Measurements from ENCODE around the gene C1QBP.
"Not testable (repeated sequence)": the region's sequence is repeated elsewhere in the genome, so short reads cannot be mapped to it uniquely, and the experiment has no call there.

C1QBP gene

DNA sequence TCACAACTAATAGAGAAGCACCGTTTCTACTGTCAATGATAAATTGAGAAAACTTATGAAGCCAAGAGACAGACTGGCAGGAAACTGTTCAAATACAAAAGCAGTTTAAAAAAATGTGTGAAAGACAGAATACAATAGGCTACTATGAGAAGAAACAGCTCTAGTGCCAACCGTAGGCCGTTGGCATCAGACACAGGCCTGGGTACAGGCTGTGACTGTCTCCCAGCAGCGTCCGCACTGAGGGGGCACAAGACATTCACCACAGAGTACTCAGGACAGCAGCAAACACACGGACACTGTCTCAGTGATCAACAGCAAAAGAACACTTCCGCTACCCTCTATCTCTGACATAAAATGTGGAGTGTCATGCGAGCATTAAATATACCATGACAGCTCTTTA, 7.8 kb upstream of the C1QBP start:
- DNase-seq: no peak
- no peak overlapping the region for H3K27ac Mint-ChIP-seq
- H3K4me1 Mint-ChIP-seq (ENCODE audit: low read depth): no peaks in the 10 kb centered on the region
- no peak overlapping the region for H3K4me3 Mint-ChIP-seq
- H3K36me3 Mint-ChIP-seq (ENCODE audit: low read depth): peaks cover 95% of the 10 kb centered on the region
- no peaks in the 10 kb centered on the region for H3K27me3 Mint-ChIP-seq
- no peaks in the 10 kb centered on the region for H3K9me3 Mint-ChIP-seq

DNA sequence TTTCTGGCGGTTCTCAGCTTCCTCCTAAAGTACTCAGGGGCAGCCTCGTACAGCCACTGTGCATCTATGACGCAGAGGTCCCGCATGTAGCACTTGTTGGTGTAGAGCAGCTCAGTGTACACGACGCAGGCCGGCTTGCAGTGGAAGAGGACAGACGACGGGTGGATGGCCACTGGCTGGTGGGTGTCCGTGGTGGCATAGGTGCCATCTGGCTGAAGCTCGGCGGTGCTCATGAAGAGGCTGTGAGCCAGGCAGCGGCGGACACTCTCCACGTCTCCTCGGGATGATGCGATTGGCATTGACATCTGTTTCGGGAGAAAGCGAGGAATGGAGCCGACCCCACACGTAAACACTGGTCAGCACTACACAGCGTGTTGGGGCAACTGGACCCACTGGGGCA, 5.3 kb upstream of the C1QBP start:
- H3K27me3 Mint-ChIP-seq: no peaks in the 10 kb centered on the region
- DNase-seq: no peak
- H3K9me3 Mint-ChIP-seq: no peaks in the 10 kb centered on the region
- peaks cover 91% of the 10 kb centered on the region for H3K36me3 Mint-ChIP-seq (ENCODE audit: low read depth)
- H3K4me1 Mint-ChIP-seq (ENCODE audit: low read depth): peaks cover 12% of the 10 kb centered on the region
- no peak overlapping the region for H3K27ac Mint-ChIP-seq
- no peak overlapping the region for H3K4me3 Mint-ChIP-seq

GRCh38 chr17:5443728-5444127, 4.8 kb upstream of the C1QBP start:
- no peak for DNase-seq
- Mint-ChIP-seq H3K9me3 (no peaks in the 10 kb centered on the region), H3K27ac (no peak overlapping the region), H3K4me3 (no peak overlapping the region), H3K27me3 (no peaks in the 10 kb centered on the region), H3K36me3 (ENCODE audit: low read depth) (peaks cover 87% of the 10 kb centered on the region), H3K4me1 (ENCODE audit: low read depth) (peaks cover 14% of the 10 kb centered on the region)

DNA sequence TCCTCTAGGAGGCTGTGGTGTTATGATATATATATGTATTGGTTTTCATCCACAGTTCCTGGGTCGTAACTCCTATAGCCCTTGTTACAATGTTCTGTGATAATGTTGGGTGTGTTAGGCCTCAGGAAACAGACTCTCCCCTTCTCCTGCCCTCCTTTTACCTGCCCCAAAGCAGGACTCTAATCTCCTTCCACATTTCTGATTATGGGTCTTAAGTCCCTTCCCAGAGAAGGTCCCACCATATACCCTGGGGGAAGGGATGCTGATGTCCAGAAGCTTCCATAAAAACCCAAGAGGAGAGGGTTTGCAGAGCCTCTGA, 450 bp upstream of the C1QBP start:
- Mint-ChIP-seq H3K27me3 (no peaks in the 10 kb centered on the region), H3K36me3 (ENCODE audit: low read depth) (peaks cover 87% of the 10 kb centered on the region), H3K4me1 (ENCODE audit: low read depth) (peaks cover 41% of the 10 kb centered on the region), H3K9me3 (no peaks in the 10 kb centered on the region), H3K4me3 (peak overlapping the region; percentile 95), H3K27ac (peak overlapping the region; percentile 94)
- DNase-seq: no peak

DNA sequence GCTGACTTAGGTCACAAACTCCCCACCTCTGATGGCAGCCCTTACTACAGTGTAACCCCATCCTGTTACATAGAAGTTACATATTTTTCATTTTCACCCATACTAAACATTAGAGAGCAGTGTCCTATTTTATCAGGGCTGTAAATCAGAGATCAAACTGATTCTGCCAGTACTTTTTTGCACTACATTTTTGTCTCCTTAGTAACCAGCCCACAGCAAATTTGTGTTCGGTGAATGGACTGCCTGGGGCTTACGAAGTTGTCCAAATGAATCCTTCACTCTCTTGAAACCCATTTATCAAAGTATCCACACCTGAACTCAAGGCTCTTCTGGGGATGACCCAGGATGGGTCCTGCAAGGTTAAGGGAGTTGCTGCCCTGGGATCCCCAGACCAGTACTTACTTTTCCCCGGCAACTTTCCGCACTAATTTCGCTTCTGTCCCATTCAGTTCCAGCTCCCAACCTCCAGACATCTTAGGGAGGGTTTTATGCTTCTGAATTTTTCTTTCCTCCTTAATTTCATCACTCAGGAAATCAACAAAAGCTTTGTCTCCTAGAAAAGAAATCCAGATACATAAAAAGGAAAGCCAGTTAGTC, 1.1 kb downstream of the C1QBP start:
- DNase-seq: no peak
- Mint-ChIP-seq H3K36me3 (ENCODE audit: low read depth) (peaks cover 88% of the 10 kb centered on the region), H3K9me3 (no peaks in the 10 kb centered on the region), H3K27ac (peak overlapping the region; percentile 94), H3K27me3 (no peaks in the 10 kb centered on the region), H3K4me3 (peak overlapping the region; percentile 95), H3K4me1 (ENCODE audit: low read depth) (peaks cover 46% of the 10 kb centered on the region)

GRCh38 chr17:5435781-5436315, 3.1 kb downstream of the C1QBP start:
- peak overlapping the region; percentile 95 for H3K4me3 Mint-ChIP-seq
- not testable (repeated sequence) for DNase-seq, H3K9me3 Mint-ChIP-seq, H3K27me3 Mint-ChIP-seq
- peaks cover 52% of the 10 kb centered on the region for H3K4me1 Mint-ChIP-seq (ENCODE audit: low read depth)
- peaks cover 88% of the 10 kb centered on the region for H3K36me3 Mint-ChIP-seq (ENCODE audit: low read depth)
- H3K27ac Mint-ChIP-seq: peak overlapping the region; percentile 94

- Mint-ChIP-seq H3K4me3 (peak overlapping the region; percentile 49), H3K27ac (peak overlapping the region; percentile 90), H3K36me3 (ENCODE audit: low read depth) (peaks cover 90% of the 10 kb centered on the region), H3K4me1 (ENCODE audit: low read depth) (peaks cover 53% of the 10 kb centered on the region), H3K9me3 (no peaks in the 10 kb centered on the region), H3K27me3 (no peaks in the 10 kb centered on the region)
- no peak for DNase-seq
Observed at GRCh38 chr17:5434984-5435383, 4.0 kb downstream of the C1QBP start.

DNA sequence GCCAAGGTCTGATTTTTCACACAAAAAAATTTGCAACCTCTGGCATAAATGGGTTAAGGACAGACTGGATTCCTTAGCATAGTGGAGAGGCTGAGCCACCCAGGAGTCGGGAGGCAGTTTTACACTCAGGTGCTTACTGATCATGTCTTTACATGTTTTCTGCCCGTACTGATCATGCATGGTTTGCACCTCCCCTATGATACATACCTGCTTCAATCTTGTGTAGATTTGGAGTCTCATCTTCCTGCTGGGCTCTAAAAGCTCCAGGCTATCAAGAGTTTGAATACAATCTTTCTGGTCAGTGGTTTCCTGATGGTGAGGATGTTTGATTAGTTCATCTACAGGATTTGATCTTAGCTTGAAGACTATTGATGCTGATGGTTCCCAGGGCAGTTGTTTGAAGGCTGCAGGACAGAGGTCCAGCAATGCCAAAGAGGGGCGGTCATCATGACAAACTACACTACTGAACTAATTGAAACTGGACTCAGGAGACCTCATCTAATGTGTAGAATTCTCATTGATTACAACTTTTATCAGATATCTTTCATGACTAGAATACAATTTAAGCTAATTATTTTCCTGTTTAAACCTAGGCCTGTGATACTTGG, 6.9 kb downstream of the C1QBP start:
- Mint-ChIP-seq H3K36me3 (ENCODE audit: low read depth) (peaks cover 97% of the 10 kb centered on the region), H3K9me3 (no peaks in the 10 kb centered on the region), H3K27me3 (no peaks in the 10 kb centered on the region), H3K4me3 (no peak overlapping the region), H3K4me1 (ENCODE audit: low read depth) (peaks cover 34% of the 10 kb centered on the region), H3K27ac (peak overlapping the region; percentile 60)
- DNase-seq: no peak

DNA sequence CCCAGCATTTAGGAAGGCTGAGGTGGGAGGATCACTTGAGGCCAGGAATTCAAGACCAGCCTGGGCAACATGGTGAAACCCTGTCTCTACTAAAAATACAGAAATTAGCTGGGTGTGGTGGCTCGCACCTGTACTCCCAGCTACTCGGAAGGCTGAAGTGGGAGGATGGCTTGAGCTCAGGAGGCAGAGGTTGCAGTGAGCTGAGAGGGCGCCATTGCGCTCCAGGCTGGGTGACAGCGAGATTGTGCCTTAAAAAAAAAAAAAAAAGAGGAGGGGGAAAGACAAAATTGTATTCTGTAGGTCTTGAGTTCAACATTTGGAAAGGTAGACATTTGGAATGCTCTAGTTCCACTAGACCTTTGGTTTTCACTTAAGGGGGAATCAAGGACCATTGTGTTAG, 7.7 kb downstream of the C1QBP start:
- peak overlapping the region; percentile 60 for H3K27ac Mint-ChIP-seq
- H3K4me3 Mint-ChIP-seq, H3K9me3 Mint-ChIP-seq, H3K27me3 Mint-ChIP-seq, DNase-seq: not testable (repeated sequence)
- H3K36me3 Mint-ChIP-seq (ENCODE audit: low read depth): peaks cover 94% of the 10 kb centered on the region
- peaks cover 26% of the 10 kb centered on the region for H3K4me1 Mint-ChIP-seq (ENCODE audit: low read depth)

DNA sequence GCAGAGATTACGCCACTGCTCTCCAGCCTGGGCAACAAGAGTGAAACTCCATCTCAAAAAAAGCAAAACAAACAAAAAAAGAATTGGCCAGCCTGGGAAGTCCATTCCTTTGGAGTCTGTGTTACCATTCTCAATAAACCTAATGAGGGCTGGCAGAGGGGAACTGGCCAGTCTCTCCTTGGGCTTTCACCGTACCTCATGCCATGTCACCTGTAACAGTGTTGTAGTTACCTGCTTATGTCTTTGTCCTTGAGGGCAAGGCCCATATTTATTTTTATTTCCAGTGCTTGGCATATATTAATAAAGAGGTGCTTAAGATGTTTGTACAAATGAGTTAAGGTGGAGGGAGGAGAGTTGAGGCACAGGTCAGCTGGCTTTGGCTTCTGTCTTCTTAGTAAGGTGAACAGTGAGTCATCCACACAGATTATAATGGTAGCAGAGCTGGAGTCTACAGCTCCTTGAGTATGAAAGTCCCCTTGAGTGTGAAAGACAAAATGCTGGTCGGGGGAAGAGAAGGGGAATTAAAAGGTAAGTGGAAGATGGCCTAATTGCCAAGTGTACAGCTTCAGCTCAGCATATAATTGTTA, 8.4 kb downstream of the C1QBP start:
- no peak overlapping the region for H3K4me3 Mint-ChIP-seq
- no peaks in the 10 kb centered on the region for H3K27me3 Mint-ChIP-seq
- H3K4me1 Mint-ChIP-seq (ENCODE audit: low read depth): peaks cover 23% of the 10 kb centered on the region
- peaks cover 95% of the 10 kb centered on the region for H3K36me3 Mint-ChIP-seq (ENCODE audit: low read depth)
- DNase-seq: no peak
- no peaks in the 10 kb centered on the region for H3K9me3 Mint-ChIP-seq
- H3K27ac Mint-ChIP-seq: peak overlapping the region; percentile 60

DNA sequence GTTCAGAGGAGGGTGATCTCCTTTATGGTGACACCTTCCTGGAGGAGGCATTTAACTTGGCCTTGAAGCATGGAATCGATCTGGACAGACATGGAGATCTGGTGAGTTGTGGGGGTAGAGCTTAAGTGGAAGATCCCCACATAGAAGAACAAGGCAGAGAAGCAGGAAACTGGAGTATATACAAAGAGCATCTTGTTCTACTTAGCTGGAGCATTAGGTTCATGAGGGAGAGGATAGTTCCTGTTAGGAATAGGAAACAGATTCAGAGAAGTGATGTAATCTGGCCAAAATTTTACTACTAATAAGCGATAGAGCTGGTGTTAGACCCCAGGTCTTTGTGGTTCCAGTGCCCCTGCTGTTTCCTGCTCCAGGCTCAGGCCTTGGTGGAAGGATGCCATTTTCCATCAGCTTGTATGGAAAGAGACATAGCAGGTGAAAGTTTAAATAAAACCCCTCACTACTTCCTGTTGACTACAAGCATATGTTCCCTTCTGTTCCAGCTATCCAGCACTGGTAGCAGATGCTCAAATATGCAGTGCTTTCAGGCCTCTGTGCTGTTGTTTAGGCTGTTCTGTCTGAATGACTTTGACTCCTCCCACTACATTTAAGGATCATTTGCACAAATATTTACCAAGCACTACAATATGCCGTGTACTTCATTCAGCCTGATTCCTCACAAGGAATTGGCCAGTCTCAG, 9.6 kb downstream of the C1QBP start:
- Mint-ChIP-seq H3K4me3 (no peak overlapping the region), H3K9me3 (no peaks in the 10 kb centered on the region), H3K27ac (peak overlapping the region; percentile 60), H3K36me3 (ENCODE audit: low read depth) (peaks cover 96% of the 10 kb centered on the region), H3K4me1 (ENCODE audit: low read depth) (peaks cover 17% of the 10 kb centered on the region), H3K27me3 (no peaks in the 10 kb centered on the region)
- DNase-seq: no peak

DNA sequence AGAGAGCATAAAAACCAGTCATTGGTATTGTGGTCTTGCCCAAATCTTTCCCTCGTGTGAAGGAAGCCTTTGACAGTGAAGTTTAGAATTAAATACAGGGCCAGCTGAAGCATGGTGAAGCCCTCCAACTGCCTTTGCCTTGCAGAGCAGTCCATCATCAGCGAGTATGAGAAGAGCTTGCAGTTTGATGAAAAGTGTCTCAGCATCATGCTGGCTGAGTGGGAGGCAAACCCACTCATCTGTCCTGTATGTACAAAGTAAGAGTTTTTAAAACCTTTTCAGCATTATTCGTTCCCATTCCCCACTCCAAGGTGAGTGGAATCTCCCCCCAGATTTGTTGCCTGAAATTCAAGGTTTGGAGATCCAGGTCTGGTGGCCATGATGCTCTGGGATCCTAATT, 13.1 kb downstream of the C1QBP start:
- Mint-ChIP-seq H3K4me1 (ENCODE audit: low read depth) (peaks cover 29% of the 10 kb centered on the region), H3K9me3 (no peaks in the 10 kb centered on the region), H3K27ac (peak overlapping the region; percentile 69), H3K4me3 (no peak overlapping the region), H3K36me3 (ENCODE audit: low read depth) (peaks cover 95% of the 10 kb centered on the region), H3K27me3 (no peaks in the 10 kb centered on the region)
- no peak for DNase-seq

- Mint-ChIP-seq H3K4me3 (no peak overlapping the region), H3K27ac (peak overlapping the region; percentile 33), H3K4me1 (ENCODE audit: low read depth) (peaks cover 29% of the 10 kb centered on the region), H3K27me3 (no peaks in the 10 kb centered on the region), H3K36me3 (ENCODE audit: low read depth) (peaks cover 95% of the 10 kb centered on the region), H3K9me3 (no peaks in the 10 kb centered on the region)
- DNase-seq: no peak
Observed at GRCh38 chr17:5424909-5425308, 14.0 kb downstream of the C1QBP start.

DNA sequence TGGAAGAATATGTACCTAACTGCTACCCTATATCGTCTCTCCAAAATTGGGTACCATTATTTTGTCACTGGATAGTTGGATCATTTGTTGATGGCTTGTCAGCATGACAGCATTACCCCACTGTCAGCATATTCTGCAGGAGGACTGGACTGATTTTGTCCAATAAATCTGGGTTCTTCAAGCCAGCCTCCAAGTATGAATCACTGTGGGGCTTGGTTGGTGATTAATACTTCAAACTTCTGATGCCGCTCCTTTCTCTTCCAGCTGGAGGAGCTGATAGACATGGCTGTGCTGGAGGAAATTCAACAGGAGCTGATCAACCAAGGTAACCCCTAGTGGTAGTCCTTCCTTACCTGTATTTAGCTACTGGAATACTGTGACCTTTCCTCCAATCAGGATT, 16.4 kb downstream of the C1QBP start:
- Mint-ChIP-seq H3K4me1 (ENCODE audit: low read depth) (peaks cover 37% of the 10 kb centered on the region), H3K27me3 (no peaks in the 10 kb centered on the region), H3K36me3 (ENCODE audit: low read depth) (peaks cover 92% of the 10 kb centered on the region), H3K4me3 (no peak overlapping the region), H3K27ac (peak overlapping the region; percentile 100), H3K9me3 (no peaks in the 10 kb centered on the region)
- no peak for DNase-seq
